Umbilical cord (tissue), 2 donors: ENCODE data around the gene OR7G3. TPM values are rescaled to one million over a fixed set of nuclear protein-coding genes. Genes with fewer than 3 reads are reported as not detected.

Experiments
- DNase-seq: peaks from one replicate; pipeline ENCODE4 v3.0.0-alpha.2; 2015; ENCODE audit warnings: low spot score
- total RNA-seq: library from RNA; depleted of rRNA; stranded (reverse); fragments of >200 nt; gene quantifications from one replicate; pipeline ENCODE4 v1.2.3, GENCODE V29; 2014; ENCODE audit warnings: low replicate concordance; ENCODE audit not compliant: insufficient read depth

OR7G3 gene
- total RNA-seq: not detected

- DNase-seq: no peak
Measured at GRCh38 chr19:9126900-9127405, at the start of gene OR7G3. Gene OR7G3 (minus strand): TSS chr19:9126950. CDS start chr19:9126950, 0 bp downstream.

- DNase-seq: no peak
Measured at GRCh38 chr19:9175326-9175725, 48.6 kb upstream of the OR7G3 start.

DNA sequence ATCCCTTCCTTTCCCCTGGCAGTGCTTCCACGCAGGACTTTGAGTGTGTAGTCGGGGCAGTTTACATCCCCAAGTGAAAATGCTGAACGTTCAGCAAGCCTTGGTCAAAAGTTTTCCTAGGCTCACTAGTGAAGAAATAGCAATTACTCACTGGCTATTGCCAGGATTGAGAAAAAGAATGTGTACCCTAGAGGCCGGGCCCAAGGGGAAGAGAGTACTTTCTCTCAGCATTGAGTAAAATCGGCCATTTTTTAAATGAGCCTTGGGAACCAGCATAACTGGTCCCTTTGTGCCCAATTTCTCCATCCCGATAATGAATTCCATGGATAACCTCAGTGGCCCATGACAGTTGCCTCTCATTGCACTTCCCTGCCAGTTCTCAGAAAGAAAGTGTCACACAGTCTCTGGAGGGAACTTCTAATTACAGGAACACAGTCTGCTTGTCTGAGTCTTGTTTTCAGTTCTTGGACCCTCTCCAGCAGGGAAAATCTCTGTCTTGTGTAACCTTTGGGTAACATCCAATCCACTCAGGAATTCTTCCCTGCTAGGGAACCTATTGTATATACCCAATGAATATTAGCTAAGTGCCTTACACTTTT lies 44.7 kb upstream of the OR7G3 start:
- no peak for DNase-seq

- no peak for DNase-seq
Measured at GRCh38 chr19:9166846-9167245, 40.1 kb upstream of the OR7G3 start.

GRCh38 chr19:9165261-9165660 lies 38.5 kb upstream of the OR7G3 start:
- no peak for DNase-seq

- DNase-seq: no peak
Measured at GRCh38 chr19:9161427-9161826, 34.7 kb upstream of the OR7G3 start.

DNA sequence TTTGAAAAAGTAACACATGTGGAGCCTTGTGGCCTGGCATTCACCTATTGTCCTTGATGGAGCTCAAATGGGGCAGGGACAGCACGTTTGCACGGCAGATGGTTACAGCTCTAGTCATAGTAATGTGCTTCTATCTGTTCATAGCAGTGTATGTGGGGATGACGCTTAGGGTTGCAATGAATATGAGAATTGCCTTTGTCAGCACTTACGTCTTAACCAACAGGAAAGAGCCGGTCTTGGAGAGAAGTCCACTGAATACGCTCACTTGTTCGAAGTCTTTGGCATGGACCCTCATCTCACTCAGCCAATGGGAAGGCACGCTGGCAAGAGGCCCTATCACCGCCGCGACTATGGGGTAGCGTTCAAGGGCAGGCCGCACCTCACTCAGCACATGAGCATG lies 33.1 kb upstream of the OR7G3 start:
- no peak for DNase-seq

DNA sequence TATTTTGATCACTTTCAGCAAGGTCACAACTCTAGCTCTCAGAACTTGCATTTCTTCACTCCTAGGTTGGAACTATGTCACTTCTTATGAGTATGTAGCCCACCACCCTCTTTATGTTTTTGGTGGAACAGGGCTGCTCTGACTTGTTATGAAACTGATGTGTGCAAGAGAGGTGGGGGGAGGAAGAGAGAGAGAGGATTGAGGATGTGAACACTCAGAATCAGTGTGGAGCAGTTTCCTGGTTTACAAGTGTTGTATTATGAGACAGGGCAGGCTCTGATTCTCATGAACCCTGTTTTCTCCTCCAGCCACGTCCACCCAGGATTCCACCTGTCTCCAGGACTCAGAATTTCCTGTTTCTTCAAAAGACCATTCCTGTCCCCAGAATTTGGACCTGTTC lies 29.6 kb upstream of the OR7G3 start:
- no peak for DNase-seq

- DNase-seq: no peak
Measured at GRCh38 chr19:9155591-9155990, 28.8 kb upstream of the OR7G3 start.

DNA sequence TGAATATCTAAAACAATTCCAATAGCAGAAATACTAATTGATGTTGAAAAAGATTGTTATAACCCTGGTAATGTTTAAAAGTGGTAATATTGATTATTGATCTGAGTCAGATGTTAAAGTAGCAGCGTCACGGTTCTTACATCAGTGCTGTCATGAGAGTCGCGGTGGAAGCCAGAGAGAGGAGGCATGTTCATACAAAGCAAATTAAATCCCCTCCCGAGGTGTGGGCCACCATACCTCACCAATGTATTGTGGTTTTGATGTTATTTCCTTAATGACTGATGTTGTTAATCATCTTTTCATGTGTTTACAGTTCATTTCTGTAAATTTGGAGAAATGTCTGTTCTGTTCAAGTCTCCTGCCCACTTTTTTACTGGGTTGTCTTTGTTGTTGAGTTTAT lies 24.6 kb upstream of the OR7G3 start:
- DNase-seq: no peak

- no peak for DNase-seq
Measured at GRCh38 chr19:9150650-9151049, 23.9 kb upstream of the OR7G3 start.

DNA sequence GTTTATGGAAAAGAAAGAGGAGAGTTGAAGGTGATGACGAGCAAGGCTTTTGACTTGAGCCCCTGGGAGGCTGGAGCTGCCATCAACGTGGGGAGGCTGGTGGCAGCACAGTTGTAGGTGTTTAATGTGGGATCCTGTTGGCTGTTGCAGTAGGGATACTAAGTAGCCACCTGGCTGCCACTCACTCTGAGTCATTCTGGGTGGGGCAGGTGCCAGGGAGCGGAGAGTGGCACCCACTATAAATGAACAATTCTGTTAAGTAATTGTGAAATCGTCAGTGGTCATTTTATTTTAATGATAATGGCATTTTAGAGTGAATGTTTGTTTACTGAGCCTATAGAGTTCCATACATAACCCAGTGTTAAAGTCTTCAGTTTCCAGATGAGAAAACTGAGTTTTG lies 23.2 kb upstream of the OR7G3 start:
- no peak for DNase-seq

GRCh38 chr19:9148697-9149096 lies 21.9 kb upstream of the OR7G3 start:
- no peak for DNase-seq

GRCh38 chr19:9146882-9147281 lies 20.1 kb upstream of the OR7G3 start:
- no peak for DNase-seq

DNA sequence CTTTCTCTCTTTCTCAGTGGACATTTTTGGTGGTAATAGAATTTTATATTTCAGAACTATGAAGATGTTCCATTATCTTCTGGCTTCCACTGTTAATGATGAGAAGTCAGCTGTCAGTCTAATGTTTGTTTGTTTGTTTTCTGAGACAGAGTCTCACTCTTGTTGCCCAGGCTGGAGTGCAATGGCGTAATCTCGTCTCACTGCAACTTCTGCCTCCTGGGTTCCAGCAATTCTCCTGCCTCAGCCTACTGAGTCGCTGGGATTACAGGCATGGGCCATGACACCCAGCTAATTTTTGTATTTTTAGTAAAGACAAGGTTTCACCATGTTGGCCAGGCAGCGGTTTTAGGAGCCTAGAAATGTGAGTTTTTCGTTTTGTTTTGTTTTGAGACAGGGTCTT lies 18.2 kb upstream of the OR7G3 start:
- no peak for DNase-seq

DNA sequence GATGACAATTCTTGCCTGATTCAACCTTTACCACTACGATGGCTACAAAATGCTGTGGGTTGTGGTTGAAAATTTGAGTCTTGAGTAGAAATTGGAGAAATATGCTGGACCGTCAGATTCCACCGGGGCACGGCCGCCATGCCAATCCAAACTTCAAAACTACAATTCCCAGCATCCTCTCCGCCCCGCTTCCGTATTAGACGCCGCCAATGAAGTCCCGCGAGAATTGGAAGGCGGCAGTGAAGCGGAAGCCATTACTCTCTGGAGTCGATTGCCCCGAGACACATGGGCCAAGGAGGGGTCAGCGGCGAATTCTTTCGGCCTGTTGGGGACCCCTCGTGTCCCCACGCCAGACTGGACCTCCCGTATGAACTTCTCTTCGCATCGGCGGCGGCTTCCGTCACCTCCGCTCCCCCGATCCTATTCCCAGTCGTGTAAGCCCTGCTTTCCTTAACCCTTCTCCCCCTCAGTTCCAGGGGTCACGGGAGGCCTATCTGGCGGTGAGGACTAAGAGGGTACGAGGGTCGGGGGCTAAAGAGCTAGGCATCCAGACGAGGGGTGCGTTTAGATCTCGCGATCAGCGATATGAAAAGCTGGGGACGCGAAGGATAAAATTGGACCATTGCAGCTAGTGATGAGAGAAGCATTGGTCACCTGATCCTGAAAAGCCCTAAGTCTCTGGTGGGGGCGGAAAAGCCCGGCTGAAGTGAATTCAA lies 13.6 kb upstream of the OR7G3 start, which contains the start of gene ZNF317:
Gene ZNF317 (plus strand): TSS at position 239 of the 716 bp plus-strand sequence. CDS start 15,620 bp downstream, outside the sequence.
- DNase-seq: peak; percentile 98

DNA sequence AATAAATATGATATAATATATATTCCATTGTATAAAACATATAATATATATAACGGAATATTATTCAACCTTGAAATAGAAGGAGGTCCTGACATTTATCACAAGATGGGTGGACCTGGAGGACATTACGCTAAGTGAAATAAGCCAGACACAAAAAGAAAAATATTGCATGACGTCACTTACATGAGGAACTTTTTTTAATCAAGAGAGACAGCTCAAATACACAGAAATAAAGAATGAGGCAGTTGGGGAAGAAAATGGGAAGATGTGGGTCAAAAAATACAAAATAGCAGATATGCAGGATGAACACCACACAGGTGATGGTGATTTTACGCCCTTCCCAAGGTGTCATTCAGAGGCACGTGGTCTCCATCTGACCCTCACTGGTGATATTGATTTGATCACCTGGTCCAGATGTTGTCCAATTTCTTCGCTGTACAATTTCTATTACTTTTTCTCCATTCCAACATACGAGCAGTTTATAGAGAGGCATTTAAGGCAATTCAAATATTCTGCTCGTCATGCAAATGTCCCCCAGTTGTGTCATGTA lies 12.9 kb upstream of the OR7G3 start:
- no peak for DNase-seq

DNA sequence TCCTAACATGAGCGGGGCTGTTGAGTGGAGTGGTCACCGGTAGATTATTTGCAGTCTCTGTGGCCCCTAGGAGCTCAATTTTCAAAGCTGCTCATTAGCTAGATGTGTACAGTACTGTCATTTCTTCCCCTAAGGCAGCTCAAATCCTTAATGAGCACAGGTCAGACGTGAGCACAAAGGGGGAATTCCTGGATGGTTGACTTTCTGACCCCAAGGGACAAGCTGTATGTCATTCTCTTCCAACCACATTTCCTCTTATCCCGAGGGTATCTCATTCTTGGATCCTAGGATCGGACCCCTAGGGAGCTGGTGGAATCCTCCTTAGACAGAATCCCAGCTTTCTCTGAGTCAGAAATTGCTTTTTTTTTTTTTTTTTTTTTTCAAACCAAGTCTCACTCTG lies 5.7 kb upstream of the OR7G3 start:
- no peak for DNase-seq

DNA sequence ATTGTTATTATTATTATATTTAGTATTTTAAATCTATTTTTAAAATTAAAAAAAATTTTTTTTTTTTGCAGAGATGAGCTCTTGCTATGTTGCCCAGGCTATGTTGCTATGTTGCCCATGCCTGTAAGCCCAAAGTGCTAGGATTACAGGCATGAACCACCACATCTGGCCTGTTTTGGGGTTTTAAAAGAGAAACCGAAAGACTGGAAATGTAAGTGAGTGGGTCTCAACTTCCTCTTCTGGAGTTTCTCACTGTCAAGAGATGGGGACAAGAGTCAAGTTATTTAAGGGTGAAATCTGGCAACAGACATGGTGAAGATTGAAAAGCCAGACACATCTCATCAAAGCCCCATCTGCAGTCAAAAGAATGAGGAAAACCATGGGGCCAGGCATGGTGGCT lies 4.2 kb upstream of the OR7G3 start:
- DNase-seq: no peak

- no peak for DNase-seq
Measured at GRCh38 chr19:9128171-9128570, 1.4 kb upstream of the OR7G3 start.

DNA sequence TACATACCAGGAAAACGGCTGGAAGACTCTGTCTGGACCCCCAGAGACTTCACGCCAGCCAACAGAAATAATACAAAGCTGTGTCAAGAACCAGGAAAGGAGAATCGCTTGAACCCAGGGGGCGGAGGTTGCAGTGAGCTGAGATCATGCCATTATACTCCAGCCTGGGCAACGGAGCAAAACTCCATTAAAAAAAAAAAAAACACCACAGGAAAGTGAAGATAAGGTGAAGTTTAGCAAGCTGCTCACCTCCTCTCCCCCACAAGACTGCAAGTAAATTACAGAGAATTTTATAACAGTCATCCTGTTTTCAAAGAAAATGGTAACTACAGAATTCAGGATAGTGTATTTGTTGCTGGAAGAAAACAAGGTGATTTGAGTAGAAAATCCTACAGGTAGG lies 10.2 kb downstream of the OR7G3 start:
- DNase-seq: no peak

DNA sequence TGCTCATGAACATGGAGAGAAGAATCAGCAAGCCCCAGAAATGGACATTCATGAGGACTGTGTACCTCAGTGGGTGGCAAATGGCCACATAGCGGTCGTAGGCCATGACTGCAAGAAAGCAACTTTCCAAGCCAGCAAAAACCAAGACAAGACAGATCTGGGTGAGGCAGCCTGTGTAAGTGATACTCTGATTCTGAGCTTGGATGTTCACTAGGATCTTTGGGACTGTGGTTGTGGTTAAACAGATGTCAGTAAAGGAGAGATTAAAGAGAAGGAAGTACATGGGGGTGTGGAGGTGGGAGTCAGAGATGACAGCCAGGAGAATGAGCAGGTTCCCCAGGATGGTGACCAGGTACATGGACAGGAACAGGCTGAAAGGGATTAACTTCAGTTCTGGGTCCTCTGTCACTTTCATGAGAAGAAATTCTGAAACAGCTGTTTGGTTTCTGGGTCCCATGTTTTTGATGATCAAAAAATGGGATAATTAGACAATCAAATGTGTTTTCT lies 11.4 kb downstream of the OR7G3 start, which contains the start of gene OR7G1:
Gene OR7G1 (minus strand): TSS at position 457 of the 507 bp plus-strand sequence. CDS start 0 bp downstream, at position 457.
- no peak for DNase-seq

DNA sequence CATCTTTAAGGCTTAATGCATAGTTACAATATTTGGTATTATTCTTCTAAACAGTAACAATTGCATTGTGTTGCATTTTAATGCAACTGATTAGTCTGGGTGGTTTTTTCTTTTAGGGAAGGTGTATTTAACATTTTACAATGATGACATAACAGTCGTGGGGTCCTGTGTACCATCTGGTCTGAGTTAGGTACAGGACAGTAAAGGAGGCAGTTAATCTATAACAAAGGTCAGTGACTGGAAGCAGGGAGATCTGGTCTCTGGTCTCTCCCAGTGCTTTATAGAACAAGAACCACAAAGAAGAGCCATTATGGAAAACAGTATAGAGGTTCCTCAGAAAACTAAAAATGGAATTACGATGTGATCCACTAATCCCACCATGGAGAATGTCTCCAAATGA lies 16.8 kb downstream of the OR7G3 start:
- no peak for DNase-seq
